ENCODE results near the gene AP1S2.
"Not testable (repeated sequence)": the region's sequence is repeated elsewhere in the genome, so short reads cannot be mapped to it uniquely, and the experiment has no call there.

AP1S2 gene

DNA sequence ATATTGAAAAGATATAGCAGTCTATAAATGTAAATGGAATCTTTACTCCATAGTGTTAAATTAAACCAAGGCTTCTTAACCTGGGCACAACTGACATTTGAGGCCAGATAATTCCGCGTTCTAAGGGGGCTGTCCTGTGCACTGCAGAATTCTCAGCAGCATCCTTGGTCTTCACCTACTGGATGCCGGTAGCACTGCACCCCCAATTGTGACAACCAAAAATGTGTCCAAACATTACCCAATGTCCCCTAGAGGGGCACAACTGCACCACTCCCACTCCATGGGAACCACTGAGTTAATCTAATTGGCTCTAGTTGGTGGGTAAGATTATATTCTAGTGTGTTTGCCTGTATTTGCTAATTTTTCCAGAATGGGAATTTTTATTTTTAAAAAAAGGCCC lies 16.6 kb downstream of the AP1S2 start:
- FAIRE-seq: no peak
- TF ChIP-seq TAF1 (IDR thresholded peaks at IDR 0.05; ENCODE audit: low read depth, low read length) (no peak), POLR2AphosphoS5 (IDR thresholded peaks at IDR 0.05; ENCODE audit: low read depth, low read length) (no peak)
- no peak for DNase-seq (ENCODE audit: insufficient read length, low spot score)

DNA sequence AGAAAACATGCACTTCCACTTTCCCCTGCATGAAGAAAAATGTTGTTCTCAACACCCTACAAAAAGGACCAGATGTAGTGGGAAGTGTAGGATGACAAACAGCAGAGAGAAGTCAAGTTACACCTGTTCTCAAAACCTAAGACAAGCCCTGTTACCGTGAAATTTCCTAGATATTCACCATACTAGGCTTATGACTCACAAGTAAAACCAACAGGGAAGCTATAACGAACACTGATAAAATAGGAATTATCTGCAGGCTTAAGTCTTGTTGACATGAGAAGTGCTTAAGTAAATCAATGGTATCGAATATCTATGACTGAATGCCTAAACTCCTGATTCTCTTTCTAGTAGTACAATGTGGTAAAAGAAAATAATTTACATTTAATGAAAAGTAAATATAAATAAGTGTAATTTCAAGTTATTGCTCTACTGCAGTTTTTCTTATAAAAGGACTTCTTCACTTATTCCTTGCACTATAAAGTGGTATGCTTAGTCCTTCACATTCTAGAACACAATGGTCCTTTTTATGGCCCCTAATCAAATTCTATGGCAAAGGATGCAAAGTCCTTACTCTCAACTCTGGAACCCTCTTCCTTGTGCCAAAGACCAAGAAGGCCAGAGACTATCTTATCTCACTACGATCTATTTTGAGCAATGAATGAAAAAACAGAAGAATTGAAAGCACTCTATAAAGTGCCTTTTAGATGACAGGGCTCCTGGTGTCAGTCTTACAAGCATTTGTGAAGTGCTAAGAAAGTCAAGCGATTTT lies 19.6 kb downstream of the AP1S2 start:
- no peak for DNase-seq (ENCODE audit: insufficient read length, low spot score)
- no peak for TF ChIP-seq POLR2AphosphoS5 (IDR thresholded peaks at IDR 0.05; ENCODE audit: low read depth, low read length)
- TF ChIP-seq POLR2A (IDR thresholded peaks at IDR 0.05; ENCODE audit: low read depth, low read length): no peak
- TF ChIP-seq PAX5 (IDR thresholded peaks at IDR 0.05; ENCODE audit: insufficient read depth, low read length, severe bottlenecking): no peak
- no peak for TF ChIP-seq SPI1 (IDR thresholded peaks at IDR 0.05; ENCODE audit: low read depth, low read length)
- TF ChIP-seq TAF1 (IDR thresholded peaks at IDR 0.05; ENCODE audit: low read depth, low read length): no peak
- TF ChIP-seq POU2F2 (IDR thresholded peaks at IDR 0.05; ENCODE audit: low read depth, low read length): no peak
- FAIRE-seq: no peak

DNA sequence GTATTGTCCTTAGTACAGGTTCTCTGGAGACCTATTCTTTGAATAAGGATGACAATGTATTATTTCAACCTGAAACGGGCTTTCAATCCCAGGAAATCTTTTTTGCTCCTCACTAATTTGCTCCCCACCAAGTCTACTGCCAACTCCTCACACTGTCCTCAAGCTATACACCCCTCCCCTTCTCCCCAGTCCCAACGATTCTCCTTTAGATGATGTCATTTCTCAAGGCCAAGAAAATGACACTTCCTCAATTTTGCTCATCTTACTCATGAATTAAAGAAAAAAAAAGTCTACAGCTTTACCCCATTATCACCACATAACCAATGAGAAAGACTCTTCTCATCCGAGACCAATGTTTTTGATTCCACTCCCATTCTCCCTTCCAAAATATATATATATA lies 20.6 kb downstream of the AP1S2 start:
- no peak for DNase-seq (ENCODE audit: insufficient read length, low spot score)
- no peak for TF ChIP-seq POLR2AphosphoS5 (IDR thresholded peaks at IDR 0.05; ENCODE audit: low read depth, low read length)
- peak; percentile 66 for TF ChIP-seq SPI1 (IDR thresholded peaks at IDR 0.05; ENCODE audit: low read depth, low read length)
- no peak for TF ChIP-seq PAX5 (IDR thresholded peaks at IDR 0.05; ENCODE audit: insufficient read depth, low read length, severe bottlenecking)
- no peak for TF ChIP-seq POU2F2 (IDR thresholded peaks at IDR 0.05; ENCODE audit: low read depth, low read length)
- no peak for TF ChIP-seq POLR2A (IDR thresholded peaks at IDR 0.05; ENCODE audit: low read depth, low read length)
- no peak for TF ChIP-seq TAF1 (IDR thresholded peaks at IDR 0.05; ENCODE audit: low read depth, low read length)
- no peak for FAIRE-seq

DNA sequence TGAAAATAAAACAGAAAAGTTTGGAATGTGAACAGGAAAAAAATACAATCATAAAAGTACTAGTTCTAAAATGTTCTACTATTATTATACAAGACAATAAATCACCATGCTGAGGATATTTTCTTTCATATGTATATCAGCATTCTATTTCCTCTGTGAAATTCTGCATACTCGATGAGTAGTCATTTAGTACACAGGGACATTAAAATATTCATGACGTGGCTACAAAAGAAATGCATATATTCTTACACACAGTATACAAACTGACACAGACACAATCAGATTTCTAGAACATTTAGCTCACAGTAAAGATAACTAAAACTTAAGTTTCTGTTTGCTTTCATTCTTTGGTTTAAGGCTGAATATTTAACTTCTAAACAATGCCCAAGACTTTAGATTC lies 23.3 kb downstream of the AP1S2 start:
- DNase-seq (ENCODE audit: insufficient read length, low spot score); FAIRE-seq: not testable (repeated sequence)

DNA sequence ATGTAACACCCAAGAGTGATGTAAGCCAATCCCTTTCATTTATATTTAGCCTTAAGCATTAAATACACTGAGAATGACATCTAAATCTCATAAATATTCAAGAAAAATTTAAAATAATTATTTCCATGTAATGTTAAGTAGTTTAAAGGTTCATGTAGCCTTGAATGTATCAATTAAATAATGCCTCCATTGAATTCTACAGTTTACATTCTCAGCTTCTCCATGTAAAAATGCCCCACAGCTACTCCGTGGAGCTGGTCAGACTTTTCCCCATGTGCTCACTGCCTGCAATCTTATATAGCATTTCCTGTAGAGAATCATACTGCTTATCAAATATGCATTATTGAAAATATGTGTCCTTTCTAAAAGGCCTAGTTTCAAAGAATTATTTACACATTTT lies 25.4 kb downstream of the AP1S2 start:
- no peak for FAIRE-seq
- no peak for TF ChIP-seq TAF1 (IDR thresholded peaks at IDR 0.05; ENCODE audit: low read depth, low read length)
- no peak for TF ChIP-seq POU2F2 (IDR thresholded peaks at IDR 0.05; ENCODE audit: low read depth, low read length)
- TF ChIP-seq SPI1 (IDR thresholded peaks at IDR 0.05; ENCODE audit: low read depth, low read length): no peak
- no peak for TF ChIP-seq POLR2AphosphoS5 (IDR thresholded peaks at IDR 0.05; ENCODE audit: low read depth, low read length)
- TF ChIP-seq POLR2A (IDR thresholded peaks at IDR 0.05; ENCODE audit: low read depth, low read length): no peak
- TF ChIP-seq PAX5 (IDR thresholded peaks at IDR 0.05; ENCODE audit: insufficient read depth, low read length, severe bottlenecking): no peak
- no peak for DNase-seq (ENCODE audit: insufficient read length, low spot score)

DNA sequence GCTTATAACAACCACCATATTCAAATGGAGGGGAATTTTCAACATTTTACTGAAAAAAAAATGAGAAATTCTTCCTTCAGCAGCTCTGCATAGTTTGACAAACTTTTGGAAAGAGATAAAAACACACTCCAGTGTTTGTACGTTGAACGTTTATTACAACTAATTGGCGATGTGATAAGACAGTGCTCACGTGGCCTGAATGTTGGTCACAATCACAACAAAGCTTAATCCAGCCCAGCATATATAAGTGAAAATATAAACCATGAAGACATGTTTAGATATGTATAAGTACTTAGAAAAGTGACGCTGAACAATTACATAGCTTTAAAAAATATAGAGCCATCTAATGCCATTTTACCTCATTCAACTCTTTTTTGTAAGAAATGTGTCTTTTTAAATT lies 28.7 kb downstream of the AP1S2 start:
- FAIRE-seq (peak; percentile 38), DNase-seq (ENCODE audit: insufficient read length, low spot score) (no peak)
- no peak for TF ChIP-seq POU2F2 (IDR thresholded peaks at IDR 0.05; ENCODE audit: low read depth, low read length)
- TF ChIP-seq TAF1 (IDR thresholded peaks at IDR 0.05; ENCODE audit: low read depth, low read length): no peak

DNA sequence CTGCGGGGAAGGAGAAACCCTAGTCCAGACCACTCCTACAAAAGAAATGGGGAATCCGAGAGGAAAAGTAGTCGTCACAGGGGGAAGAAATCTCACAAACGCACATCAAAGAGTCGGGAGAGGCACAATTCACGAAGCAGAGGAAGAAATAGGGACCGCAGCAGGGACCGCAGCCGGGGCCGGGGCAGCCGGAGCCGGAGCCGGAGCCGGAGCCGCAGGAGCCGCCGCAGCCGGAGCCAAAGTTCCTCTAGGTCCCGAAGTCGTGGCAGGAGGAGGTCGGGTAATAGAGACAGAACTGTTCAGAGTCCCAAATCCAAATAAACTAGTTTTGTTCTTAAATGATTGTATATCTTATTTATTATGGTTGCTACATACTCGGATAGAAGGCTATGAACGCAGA lies 31.7 kb downstream of the AP1S2 start:
- TF ChIP-seq POLR2A (IDR thresholded peaks at IDR 0.05; ENCODE audit: low read depth, low read length): no peak
- no peak for TF ChIP-seq POLR2AphosphoS5 (IDR thresholded peaks at IDR 0.05; ENCODE audit: low read depth, low read length)
- no peak for TF ChIP-seq TAF1 (IDR thresholded peaks at IDR 0.05; ENCODE audit: low read depth, low read length)
- TF ChIP-seq PAX5 (IDR thresholded peaks at IDR 0.05; ENCODE audit: insufficient read depth, low read length, severe bottlenecking): no peak
- FAIRE-seq (no peak), DNase-seq (ENCODE audit: insufficient read length, low spot score) (no peak)

DNA sequence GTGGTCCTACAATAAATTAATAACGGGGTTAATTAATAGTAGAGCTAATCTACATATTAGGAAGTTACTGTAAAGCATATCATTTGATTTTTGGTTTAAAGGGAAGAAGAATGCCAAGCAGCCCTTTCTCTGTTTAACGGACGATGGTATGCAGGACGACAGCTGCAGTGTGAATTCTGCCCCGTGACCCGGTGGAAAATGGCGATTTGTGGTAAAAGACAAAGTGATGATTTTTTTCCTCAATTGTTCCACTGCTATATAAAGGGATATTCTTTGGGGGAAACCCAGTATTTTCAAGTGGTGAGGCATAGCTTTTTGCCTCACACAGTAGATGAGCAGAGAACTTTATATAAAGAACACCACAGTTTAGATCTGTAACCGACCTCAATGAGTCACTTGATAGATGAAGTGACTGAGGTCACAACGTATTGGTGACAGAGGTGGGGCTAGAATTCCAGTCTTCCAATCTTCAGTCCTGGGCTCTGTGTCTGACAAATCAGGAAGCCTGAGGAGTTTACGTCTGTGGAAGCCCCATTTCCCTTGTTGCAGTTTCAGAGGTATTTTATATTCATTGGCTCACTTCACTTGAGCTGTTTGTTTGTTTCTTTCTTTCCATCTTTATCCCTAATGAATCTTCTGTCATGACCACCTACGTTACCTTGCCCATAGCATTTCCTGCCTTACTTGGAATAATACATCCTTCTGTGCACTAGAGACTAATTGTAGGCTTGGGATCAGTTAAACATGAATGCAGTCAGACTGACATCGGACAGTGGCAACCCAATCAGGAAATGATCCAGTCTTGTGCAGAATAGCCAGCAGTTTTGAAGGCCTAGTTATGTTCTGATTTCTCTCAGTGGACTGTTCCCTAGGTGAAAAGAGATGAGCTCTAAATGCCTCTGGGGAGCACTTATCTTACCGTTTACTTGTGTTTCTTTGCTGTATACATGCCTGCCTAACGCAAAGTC lies 34.2 kb downstream of the AP1S2 start:
- FAIRE-seq: no peak
- TF ChIP-seq TAF1 (IDR thresholded peaks at IDR 0.05; ENCODE audit: low read depth, low read length): no peak
- TF ChIP-seq POLR2A (IDR thresholded peaks at IDR 0.05; ENCODE audit: low read depth, low read length): no peak
- TF ChIP-seq SPI1 (IDR thresholded peaks at IDR 0.05; ENCODE audit: low read depth, low read length): no peak
- no peak for TF ChIP-seq POLR2AphosphoS5 (IDR thresholded peaks at IDR 0.05; ENCODE audit: low read depth, low read length)
- no peak for TF ChIP-seq PAX5 (IDR thresholded peaks at IDR 0.05; ENCODE audit: insufficient read depth, low read length, severe bottlenecking)
- no peak for DNase-seq (ENCODE audit: insufficient read length, low spot score)

DNA sequence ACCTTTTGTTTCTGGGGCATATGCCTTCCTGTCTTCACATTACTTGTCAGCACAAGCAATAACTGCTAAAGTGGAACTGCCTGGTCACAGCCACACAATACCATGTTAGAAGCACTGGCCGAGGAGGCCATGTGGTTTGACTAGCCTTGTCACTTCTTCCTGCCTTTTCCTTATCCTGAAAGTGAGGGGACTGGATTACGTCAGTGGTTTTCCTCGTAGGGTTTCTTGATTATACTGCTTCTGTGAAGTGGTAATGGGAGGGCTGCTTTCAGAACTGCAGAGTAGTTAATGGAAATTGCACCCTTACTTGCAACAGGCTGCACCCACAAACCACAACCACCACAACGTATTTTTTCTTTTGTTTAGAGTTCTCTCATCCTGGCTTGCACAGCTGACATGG lies 37.7 kb downstream of the AP1S2 start:
- FAIRE-seq (peak; percentile 66), DNase-seq (ENCODE audit: insufficient read length, low spot score) (no peak)
- TF ChIP-seq SPI1 (IDR thresholded peaks at IDR 0.05; ENCODE audit: low read depth, low read length) (no peak), POLR2AphosphoS5 (IDR thresholded peaks at IDR 0.05; ENCODE audit: low read depth, low read length) (no peak), POU2F2 (IDR thresholded peaks at IDR 0.05; ENCODE audit: low read depth, low read length) (no peak), POLR2A (IDR thresholded peaks at IDR 0.05; ENCODE audit: low read depth, low read length) (no peak), PAX5 (IDR thresholded peaks at IDR 0.05; ENCODE audit: insufficient read depth, low read length, severe bottlenecking) (no peak), TAF1 (IDR thresholded peaks at IDR 0.05; ENCODE audit: low read depth, low read length) (no peak)

DNA sequence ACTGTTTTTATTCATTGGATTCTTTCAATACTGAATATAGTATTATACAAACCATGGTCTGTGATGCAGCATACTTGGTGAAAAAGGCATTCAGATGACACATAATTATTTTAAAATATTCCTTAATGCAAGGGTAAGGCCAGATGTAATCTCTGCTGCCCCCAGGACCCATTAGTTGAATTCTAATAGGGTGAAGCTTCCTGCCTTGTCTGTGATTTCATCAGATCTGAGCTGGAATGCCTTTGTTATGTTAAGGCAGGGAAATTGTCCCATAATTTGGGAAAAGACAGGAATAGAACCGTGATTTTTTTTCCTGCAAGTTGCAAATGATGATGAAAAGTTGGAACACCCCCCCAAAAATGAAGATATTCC lies 38.2 kb downstream of the AP1S2 start:
- FAIRE-seq (no peak), DNase-seq (ENCODE audit: insufficient read length, low spot score) (no peak)
- TF ChIP-seq PAX5 (IDR thresholded peaks at IDR 0.05; ENCODE audit: insufficient read depth, low read length, severe bottlenecking) (no peak), TAF1 (IDR thresholded peaks at IDR 0.05; ENCODE audit: low read depth, low read length) (no peak), POU2F2 (IDR thresholded peaks at IDR 0.05; ENCODE audit: low read depth, low read length) (no peak), POLR2A (IDR thresholded peaks at IDR 0.05; ENCODE audit: low read depth, low read length) (no peak), SPI1 (IDR thresholded peaks at IDR 0.05; ENCODE audit: low read depth, low read length) (no peak), POLR2AphosphoS5 (IDR thresholded peaks at IDR 0.05; ENCODE audit: low read depth, low read length) (no peak)
